T-cell (primary cell): ENCODE measurements around the gene RPL36A. TPM values are rescaled to one million over a fixed set of nuclear protein-coding genes. Genes with fewer than 3 reads are reported as not detected.
A peak's percentile ranks its signal among the peaks of the same experiment; 100 is the strongest.

Experiments used
- ATAC-seq, 4 experiments: fragments of 200-7000 bp in 3 of 4; fragments of 150-1000 bp in 1 of 4; cut with Tn5 transposase; replicated peaks in 1 of 4; 1 replicate in 3 of 4; 2 replicates in 1 of 4; pipeline ENCODE4 v1.10.0; 2021; ENCODE audit warnings: moderate library complexity in 3 of 4, mild to moderate bottlenecking in 2 of 4, moderate number of reproducible peaks in 1 of 4
- CTCF ChIA-PET, 2 donors: fragments of 300-600 bp; sonication (Branson Sonifier 250); formaldehyde crosslinking; loops; one replicate each; lab custom pipeline; 2022; ENCODE audit warnings: antibody characterized with exemption in 2 of 2; lab: Charles Lee
- POLR2A ChIA-PET, 2 donors: fragments of 300-600 bp; sonication (Branson Sonifier 250); formaldehyde crosslinking; loops; one replicate each; lab custom pipeline; 2022; ENCODE audit warnings: antibody characterized with exemption in 2 of 2; lab: Charles Lee
- DNase-seq, 35 experiments: peaks; one replicate each; pipeline versions ENCODE4 v3.0.0 to v3.0.0-alpha.2; 2013 to 2023
- H3K27ac ChIP-seq: one replicate; pipeline ENCODE4 v1.5.1; 2013; ENCODE audit warnings: low read length
- H3K27me3 ChIP-seq, 2 experiments: replicated peaks in 1 of 2; 1 replicate in 1 of 2; 2 replicates in 1 of 2; pipeline versions ENCODE4 v1.6.1 to v1.7.0; 2013; ENCODE audit warnings: low read length in 1 of 2, mixed read lengths in 1 of 2; ENCODE audit not compliant: control insufficient read depth in 2 of 2, insufficient read depth in 2 of 2; ENCODE audit errors: extremely low read depth in 1 of 2
- H3K36me3 ChIP-seq, 2 donors: 1 replicate in 1 of 2; 2 replicates in 1 of 2; pipeline versions ENCODE4 v1.6.1 to v1.7.0; 2013; ENCODE audit warnings: low read length in 1 of 2; ENCODE audit not compliant: control insufficient read depth in 2 of 2, insufficient read depth in 1 of 2; ENCODE audit errors: extremely low read depth in 1 of 2
- H3K4me1 ChIP-seq, 2 experiments: 1 replicate in 1 of 2; 2 replicates in 1 of 2; pipeline versions ENCODE4 v1.6.1 to v1.7.0; 2013; ENCODE audit warnings: low read length in 2 of 2, mixed read lengths in 1 of 2; ENCODE audit not compliant: insufficient read depth in 2 of 2, control insufficient read depth in 1 of 2; ENCODE audit errors: extremely low read depth in 1 of 2
- H3K4me3 ChIP-seq, 2 donors: 1 replicate in 1 of 2; 2 replicates in 1 of 2; pipeline versions ENCODE4 v1.5.1 to v1.7.0; 2013; ENCODE audit warnings: mild to moderate bottlenecking in 2 of 2, low read length in 1 of 2, moderate library complexity in 1 of 2; ENCODE audit not compliant: control insufficient read depth in 1 of 2; ENCODE audit errors: extremely low read depth in 1 of 2
- H3K9me3 ChIP-seq: 2 replicates; pipeline ENCODE4 v1.7.0; 2013
- H3K27ac Mint-ChIP-seq, 2 donors: one replicate each; pipeline ENCODE4 v1.8.0; 2020 to 2021; ENCODE audit warnings: mild to moderate bottlenecking in 2 of 2, mixed read lengths in 2 of 2
- H3K27me3 Mint-ChIP-seq, 2 donors: one replicate each; pipeline ENCODE4 v1.8.0; 2021 to 2022; ENCODE audit warnings: mixed read lengths in 2 of 2
- H3K36me3 Mint-ChIP-seq: one replicate; pipeline ENCODE4 v1.8.0; 2021; ENCODE audit warnings: mixed read lengths
- H3K4me1 Mint-ChIP-seq, 3 donors: one replicate each; pipeline ENCODE4 v1.8.0; 2020 to 2022; ENCODE audit warnings: mixed read lengths in 3 of 3, mild to moderate bottlenecking in 1 of 3
- H3K4me3 Mint-ChIP-seq, 3 donors: one replicate each; pipeline ENCODE4 v1.8.0; 2020 to 2022; ENCODE audit warnings: mild to moderate bottlenecking in 3 of 3, mixed read lengths in 3 of 3, moderate library complexity in 3 of 3
- H3K9me3 Mint-ChIP-seq, 3 donors: one replicate each; pipeline ENCODE4 v1.8.0; 2020 to 2022; ENCODE audit warnings: mixed read lengths in 3 of 3
- WGBS: methylation state at CpG from one replicate; pipeline ENCODE4 v1.1.5; 2013; ENCODE audit warnings: missing lambda C conversion rate; ENCODE audit not compliant: insufficient coverage; 5-methylcytosine and 5-hydroxymethylcytosine counted together
- total RNA-seq, 35 experiments: library from RNA in 6 of 35; stranded (reverse) in 6 of 35; fragments of 120-200 nt in 1 of 35; gene quantifications; one replicate each; pipeline versions ENCODE4 v1.2.1 to v1.2.4 and lab custom pipeline; 2013 to 2026

The RPL36A gene
- total RNA-seq, 5 donors from 2014 or later (not counting 1 experiment from before 2014, with no cell fraction given) = 183 to 509 (median 431) TPM

- CTCF ChIA-PET = interaction anchor here (0.6 to 1.0 kb wide), 2 partner anchors 20 to 27 kb away, joined by 3 read pairs; partner anchors contain the start of gene RPL36A (in 1 of the 2)
- no peak overlapping the region for H3K4me3 ChIP-seq
- H3K4me1 ChIP-seq = peaks cover 15 to 18% of the 10 kb centered on the region in 2 experiments
- Mint-ChIP-seq H3K27ac (peak overlapping the region; percentile 1 to 59), H3K4me3 (peak overlapping the region; percentile 58 to 77 (median 75)), H3K9me3 (no peaks in the 10 kb centered on the region), H3K4me1 (peaks cover 32 to 49% (median 48%) of the 10 kb centered on the region in 3 donors), H3K27me3 (peaks cover 0 to 17% of the 10 kb centered on the region in 2 donors), H3K36me3 (peaks cover 15% of the 10 kb centered on the region)
- H3K9me3 ChIP-seq = no peaks in the 10 kb centered on the region
- peak in 3 of 35 experiments; percentile 7 to 22 (median 13) for DNase-seq
- peaks cover 0 to 14% of the 10 kb centered on the region in 2 donors for H3K36me3 ChIP-seq
- WGBS = no CpG with 5 or more reads among the region's 7 CpGs
- no peak overlapping the region for H3K27ac ChIP-seq
- H3K27me3 ChIP-seq = no peaks in the 10 kb centered on the region
- ATAC-seq = no peak
- POLR2A ChIA-PET = no interaction called here
Observed at GRCh38 chrX:101410461-101410860, 19.6 kb downstream of the RPL36A start.

GRCh38 chrX:101411984-101412383 is 21.2 kb downstream of the RPL36A start:
- Histone ChIP-seq H3K4me1 (peaks cover 17 to 24% of the 10 kb centered on the region in 2 experiments), H3K27ac (no peak overlapping the region), H3K4me3 (no peak overlapping the region), H3K36me3 (peaks cover 0 to 14% of the 10 kb centered on the region in 2 donors), H3K9me3 (no peaks in the 10 kb centered on the region), H3K27me3 (no peaks in the 10 kb centered on the region)
- no peaks in the 10 kb centered on the region for H3K9me3 Mint-ChIP-seq
- H3K27ac Mint-ChIP-seq = no peak overlapping the region
- 89% methylated on average over 3 of the region's 10 CpGs for WGBS
- ATAC-seq = no peak
- H3K36me3 Mint-ChIP-seq = peaks cover 15% of the 10 kb centered on the region
- DNase-seq = no peak
- ChIA-PET POLR2A (no interaction called here), CTCF (interaction anchor here in 1 of 2 donors (0.6 kb wide), 1 partner anchor 67 kb away, joined by 3 read pairs; no protein-coding TSS in a partner anchor)
- no peak overlapping the region for H3K4me3 Mint-ChIP-seq
- peaks cover 0 to 20% of the 10 kb centered on the region in 2 donors for H3K27me3 Mint-ChIP-seq
- peaks cover 31 to 51% (median 47%) of the 10 kb centered on the region in 3 donors for H3K4me1 Mint-ChIP-seq

GRCh38 chrX:101415180-101416145 is 24.7 kb downstream of the RPL36A start:
- ChIA-PET CTCF (interaction anchor here (0.7 to 1.9 kb wide), 5 partner anchors 10 to 343 kb away, joined by 3 to 10 read pairs (median 5); no protein-coding TSS in a partner anchor), POLR2A (interaction anchor here in 1 of 2 donors (0.6 to 0.9 kb wide), 3 partner anchors 13 to 192 kb away, joined by 3 to 5 read pairs (median 3); no protein-coding TSS in a partner anchor)
- ATAC-seq (peak; percentile 65 to 76 (median 72)), DNase-seq (peak in 17 of 35 experiments; percentile 4 to 84 (median 18))
- Mint-ChIP-seq H3K36me3 (peaks cover 17% of the 10 kb centered on the region), H3K9me3 (no peaks in the 10 kb centered on the region), H3K27me3 (peaks cover 0 to 23% of the 10 kb centered on the region in 2 donors), H3K4me1 (peaks cover 44 to 63% (median 46%) of the 10 kb centered on the region in 3 donors), H3K4me3 (peak overlapping the region in 2 of 3 donors; percentile 12 to 25), H3K27ac (peak overlapping the region; percentile 85 to 87)
- Histone ChIP-seq H3K27me3 (peaks cover 0 to 2% of the 10 kb centered on the region in 2 experiments), H3K36me3 (peaks cover 0 to 14% of the 10 kb centered on the region in 2 donors), H3K4me3 (no peak overlapping the region), H3K27ac (peak overlapping the region; percentile 66), H3K4me1 (peaks cover 8 to 25% of the 10 kb centered on the region in 2 experiments), H3K9me3 (no peaks in the 10 kb centered on the region)
- no CpG with 5 or more reads among the region's 12 CpGs for WGBS

GRCh38 chrX:101416691-101417090 is 25.9 kb downstream of the RPL36A start:
- H3K9me3 Mint-ChIP-seq = no peaks in the 10 kb centered on the region
- Histone ChIP-seq H3K4me1 (peaks cover 2 to 20% of the 10 kb centered on the region in 2 experiments), H3K36me3 (peaks cover 0 to 14% of the 10 kb centered on the region in 2 donors), H3K9me3 (no peaks in the 10 kb centered on the region), H3K27me3 (peaks cover 0 to 2% of the 10 kb centered on the region in 2 experiments), H3K27ac (no peak overlapping the region), H3K4me3 (no peak overlapping the region)
- no peak for ATAC-seq
- DNase-seq = no peak
- ChIA-PET CTCF (interaction anchor here (0.6 to 1.0 kb wide), 7 partner anchors 14 to 1484 kb away, joined by 3 to 10 read pairs (median 5); no protein-coding TSS in a partner anchor), POLR2A (interaction anchor here in 1 of 2 donors (0.6 to 0.9 kb wide), 2 partner anchors 12 to 155 kb away, joined by 3 to 5 read pairs; no protein-coding TSS in a partner anchor)
- WGBS = 100% methylated on average over 3 of the region's 7 CpGs
- H3K4me3 Mint-ChIP-seq = peak overlapping the region in 2 of 3 donors; percentile 37 to 94
- H3K27me3 Mint-ChIP-seq = peaks cover 0 to 19% of the 10 kb centered on the region in 2 donors
- peak overlapping the region; percentile 67 to 91 for H3K27ac Mint-ChIP-seq
- H3K4me1 Mint-ChIP-seq = peaks cover 39 to 59% (median 39%) of the 10 kb centered on the region in 3 donors
- peaks cover 19% of the 10 kb centered on the region for H3K36me3 Mint-ChIP-seq

- Mint-ChIP-seq H3K4me3 (peak overlapping the region; percentile 80 to 94 (median 86)), H3K9me3 (no peaks in the 10 kb centered on the region), H3K27me3 (peaks cover 0 to 14% of the 10 kb centered on the region in 2 donors), H3K36me3 (peaks cover 17% of the 10 kb centered on the region), H3K27ac (peak overlapping the region; percentile 87 to 91), H3K4me1 (peaks cover 34 to 55% (median 39%) of the 10 kb centered on the region in 3 donors)
- no peaks in the 10 kb centered on the region for H3K9me3 ChIP-seq
- DNase-seq = no peak
- no peak for ATAC-seq
- ChIA-PET POLR2A (interaction anchor here in 1 of 2 donors (0.6 kb wide), 2 partner anchors 25 to 154 kb away, joined by 3 read pairs; no protein-coding TSS in a partner anchor), CTCF (interaction anchor here (0.8 to 1.2 kb wide), 4 partner anchors 19 to 594 kb away, joined by 3 read pairs; no protein-coding TSS in a partner anchor)
- H3K27me3 ChIP-seq = peaks cover 0 to 2% of the 10 kb centered on the region in 2 experiments
- H3K36me3 ChIP-seq = peaks cover 0 to 10% of the 10 kb centered on the region in 2 donors
- no peak overlapping the region for H3K4me3 ChIP-seq
- peaks cover 2 to 20% of the 10 kb centered on the region in 2 experiments for H3K4me1 ChIP-seq
- H3K27ac ChIP-seq = no peak overlapping the region
- no CpG with 5 or more reads among the region's 4 CpGs for WGBS
Observed at GRCh38 chrX:101417190-101417589, 26.4 kb downstream of the RPL36A start.
